BE2C (cell line): ENCODE measurements around the gene ARF1.

ENCODE experiments used
- DNase-seq: peaks from one replicate; pipeline ENCODE4 v3.0.0-alpha.2; 2020
- H3K27me3 ChIP-seq: fragments of 250-450 bp; sonication (Bioruptor Pico); 2 replicates; pipeline ENCODE4 v1.5.1; 2020; ENCODE audit warnings: mild to moderate bottlenecking
- H3K36me3 ChIP-seq: fragments of 250-450 bp; sonication (Bioruptor Pico); 2 replicates; pipeline ENCODE4 v1.5.1; 2020; ENCODE audit warnings: mild to moderate bottlenecking
- H3K4me1 ChIP-seq: fragments of 250-450 bp; sonication (Bioruptor Pico); 2 replicates; pipeline ENCODE4 v1.5.1; 2020
- H3K4me3 ChIP-seq: 2 replicates; pipeline ENCODE4 v1.5.1; 2011; ENCODE audit warnings: low read depth, low read length
- H3K9me3 ChIP-seq: fragments of 250-450 bp; sonication (Bioruptor Pico); 2 replicates; pipeline ENCODE4 v1.5.1; 2020
- TF ChIP-seq, protein P1 (sequence below): IDR thresholded peaks from 2 replicates; pipeline ENCODE4 v1.5.1; 2012; ENCODE audit warnings: mild to moderate bottlenecking, low read depth, low read length

The ARF1 gene

DNA sequence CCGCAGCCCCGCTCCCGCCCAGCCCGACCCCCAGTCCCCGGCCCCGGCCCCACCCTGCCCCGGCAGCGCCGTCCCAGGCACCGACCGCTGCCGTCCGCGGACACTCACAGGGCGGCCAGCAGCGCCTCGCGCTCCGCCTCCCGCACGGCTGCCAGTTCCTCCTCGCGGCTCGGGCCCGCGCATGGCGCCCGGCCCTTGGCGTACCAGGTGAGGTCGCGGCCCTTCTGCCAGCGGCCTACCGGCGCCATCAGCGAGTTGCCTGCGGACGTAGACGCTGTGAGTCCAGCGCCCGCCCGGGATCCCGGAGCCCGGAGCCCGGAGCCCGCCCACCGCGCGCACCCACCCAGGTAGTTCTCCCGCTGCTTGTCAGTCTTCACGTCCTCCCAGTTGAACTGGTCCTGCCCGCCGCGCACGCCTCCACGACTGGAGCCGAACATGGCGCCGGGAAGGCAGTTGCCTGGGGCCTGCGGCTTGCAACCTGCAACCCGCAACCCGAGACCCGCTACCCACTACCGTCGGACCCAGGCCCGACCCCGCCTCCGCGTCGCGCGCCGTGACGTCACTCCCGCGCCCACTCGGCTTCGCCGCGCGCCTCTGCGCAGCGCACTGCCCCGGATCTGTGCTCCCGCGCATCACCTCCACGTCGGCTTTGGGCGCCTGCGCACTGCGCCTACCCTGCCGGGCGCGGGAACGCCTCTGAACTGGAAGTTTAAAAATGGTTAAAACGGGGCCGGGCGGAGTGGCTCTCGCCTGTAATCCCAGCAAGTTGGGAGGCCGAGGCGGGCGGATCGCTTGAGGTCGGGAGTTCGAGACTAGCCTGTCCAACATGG lies 20.5 kb downstream of the ARF1 start, which contains the start of gene C1orf35:
Gene C1orf35 (minus strand): TSS at position 535 of the 830 bp plus-strand sequence. CDS start 98 bp downstream, at position 437.
- Histone ChIP-seq H3K4me1 (no peaks in the 10 kb centered on the region), H3K27me3 (no peaks in the 10 kb centered on the region), H3K36me3 (peaks cover 35% of the 10 kb centered on the region), H3K4me3 (peak within 1 kb of the TSS; percentile 68), H3K9me3 (no peaks in the 10 kb centered on the region)
- TF ChIP-seq, protein P1, sequence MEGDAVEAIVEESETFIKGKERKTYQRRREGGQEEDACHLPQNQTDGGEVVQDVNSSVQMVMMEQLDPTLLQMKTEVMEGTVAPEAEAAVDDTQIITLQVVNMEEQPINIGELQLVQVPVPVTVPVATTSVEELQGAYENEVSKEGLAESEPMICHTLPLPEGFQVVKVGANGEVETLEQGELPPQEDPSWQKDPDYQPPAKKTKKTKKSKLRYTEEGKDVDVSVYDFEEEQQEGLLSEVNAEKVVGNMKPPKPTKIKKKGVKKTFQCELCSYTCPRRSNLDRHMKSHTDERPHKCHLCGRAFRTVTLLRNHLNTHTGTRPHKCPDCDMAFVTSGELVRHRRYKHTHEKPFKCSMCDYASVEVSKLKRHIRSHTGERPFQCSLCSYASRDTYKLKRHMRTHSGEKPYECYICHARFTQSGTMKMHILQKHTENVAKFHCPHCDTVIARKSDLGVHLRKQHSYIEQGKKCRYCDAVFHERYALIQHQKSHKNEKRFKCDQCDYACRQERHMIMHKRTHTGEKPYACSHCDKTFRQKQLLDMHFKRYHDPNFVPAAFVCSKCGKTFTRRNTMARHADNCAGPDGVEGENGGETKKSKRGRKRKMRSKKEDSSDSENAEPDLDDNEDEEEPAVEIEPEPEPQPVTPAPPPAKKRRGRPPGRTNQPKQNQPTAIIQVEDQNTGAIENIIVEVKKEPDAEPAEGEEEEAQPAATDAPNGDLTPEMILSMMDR: no peak
- peak; percentile 97 for DNase-seq

GRCh38 chr1:228104526-228105269 lies 22.2 kb downstream of the ARF1 start:
- Histone ChIP-seq H3K4me3 (no peak overlapping the region), H3K9me3 (no peaks in the 10 kb centered on the region), H3K4me1 (no peaks in the 10 kb centered on the region), H3K36me3 (peaks cover 25% of the 10 kb centered on the region), H3K27me3 (no peaks in the 10 kb centered on the region)
- no peak for DNase-seq
- TF ChIP-seq, protein P1: no peak

DNA sequence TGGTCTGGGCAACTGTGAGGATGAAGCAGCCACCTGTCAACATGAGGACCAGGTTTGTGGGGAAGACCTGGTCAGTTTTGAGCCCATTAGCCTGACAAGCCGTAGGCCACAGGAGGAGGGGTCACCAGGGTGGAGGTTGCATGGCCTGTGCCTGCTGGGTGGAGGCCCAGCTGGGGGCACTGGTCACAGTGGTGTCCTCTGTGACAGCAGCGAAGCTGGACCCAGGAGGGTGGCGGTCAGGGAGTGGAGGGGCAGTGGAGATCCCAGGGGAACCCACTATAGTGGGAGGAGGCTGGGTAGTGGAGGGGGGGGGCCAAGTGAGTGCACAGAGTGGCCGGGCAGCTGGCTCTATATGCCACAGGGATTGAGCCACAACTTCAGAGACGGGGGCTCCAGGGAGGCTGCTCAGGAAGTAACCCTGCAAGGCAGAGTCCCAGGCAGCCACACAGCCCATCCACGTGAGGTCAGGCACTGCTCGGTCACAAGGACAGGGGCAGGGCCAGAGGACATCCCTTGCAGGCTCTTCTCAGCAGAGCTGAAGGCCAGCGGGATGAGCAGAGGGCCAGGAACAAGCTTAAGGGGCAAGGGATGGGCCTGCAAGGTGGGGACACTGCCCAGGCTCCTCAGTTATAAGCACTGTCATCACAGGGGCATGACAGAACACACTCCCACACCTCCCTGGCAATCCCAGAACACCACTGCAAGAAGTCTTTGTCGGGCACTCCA lies 22.9 kb downstream of the ARF1 start:
- TF ChIP-seq, protein P1: no peak

GRCh38 chr1:228105996-228106799 lies 23.7 kb downstream of the ARF1 start:
- Histone ChIP-seq H3K36me3 (peaks cover 14% of the 10 kb centered on the region), H3K4me1 (no peaks in the 10 kb centered on the region), H3K9me3 (no peaks in the 10 kb centered on the region), H3K27me3 (no peaks in the 10 kb centered on the region), H3K4me3 (no peak overlapping the region)
- TF ChIP-seq, protein P1: no peak
- DNase-seq: no peak

More for the DNA sequence above, 22.9 kb downstream of the ARF1 start:
- Histone ChIP-seq H3K4me1 (no peaks in the 10 kb centered on the region), H3K36me3 (peaks cover 17% of the 10 kb centered on the region), H3K9me3 (no peaks in the 10 kb centered on the region), H3K27me3 (no peaks in the 10 kb centered on the region), H3K4me3 (no peak overlapping the region)
- no peak for DNase-seq

GRCh38 chr1:228106800-228107054 lies 24.2 kb downstream of the ARF1 start:
- TF ChIP-seq, protein P1: no peak
- H3K36me3 ChIP-seq: peaks cover 14% of the 10 kb centered on the region
- no peaks in the 10 kb centered on the region for H3K9me3 ChIP-seq
- no peak for DNase-seq
- no peaks in the 10 kb centered on the region for H3K27me3 ChIP-seq
- no peaks in the 10 kb centered on the region for H3K4me1 ChIP-seq
- H3K4me3 ChIP-seq: no peak overlapping the region
